HepG2 (cell line): ENCODE data around the gene ZNF284. TPM values are rescaled to one million over a fixed set of nuclear protein-coding genes. Genes with fewer than 3 reads are reported as not detected.

Experiments used
- AFF4 ChIP-seq: sonication (generic); formaldehyde crosslinking; IDR thresholded peaks from 2 replicates; pipeline ENCODE4 v1.4.0; 2020; ENCODE audit warnings: missing genetic modification reagents
- FOXC1 ChIP-seq: sonication (generic); formaldehyde crosslinking; IDR thresholded peaks from 2 replicates; pipeline ENCODE4 v1.8.0; 2022; ENCODE audit warnings: mild to moderate bottlenecking, missing genetic modification reagents, borderline replicate concordance
- HDAC2 ChIP-seq: sonication (generic); formaldehyde crosslinking; IDR thresholded peaks from 2 replicates; pipeline ENCODE4 v1.4.0; 2020; ENCODE audit warnings: missing genetic modification reagents
- KLF11 ChIP-seq: IDR thresholded peaks from 2 replicates; pipeline ENCODE4 v1.6.1; 2016; ENCODE audit warnings: missing compliant biosample characterization
- KLF12 ChIP-seq: sonication (generic); formaldehyde crosslinking; IDR thresholded peaks from 2 replicates; pipeline ENCODE4 v1.4.0; 2020; ENCODE audit warnings: missing genetic modification reagents, borderline replicate concordance
- PAF1 ChIP-seq: IDR thresholded peaks from 2 replicates; pipeline ENCODE4 v1.6.1; 2016; ENCODE audit warnings: missing genetic modification reagents, missing compliant biosample characterization
- SP140L ChIP-seq: sonication (generic); formaldehyde crosslinking; IDR thresholded peaks from 2 replicates; pipeline ENCODE4 v1.4.0; 2020; ENCODE audit warnings: missing genetic modification reagents, borderline replicate concordance
- THYN1 ChIP-seq: sonication (generic); formaldehyde crosslinking; IDR thresholded peaks from 2 replicates; pipeline ENCODE4 v1.8.1; 2023; ENCODE audit warnings: low read depth, mild to moderate bottlenecking, moderate library complexity, missing genetic modification reagents, borderline replicate concordance
- ZBTB8A ChIP-seq: sonication (generic); formaldehyde crosslinking; IDR thresholded peaks from 2 replicates; pipeline ENCODE4 v1.4.0; 2020; ENCODE audit warnings: mild to moderate bottlenecking, low read depth, missing genetic modification reagents, borderline replicate concordance
- ZFP36L1 ChIP-seq: sonication (generic); formaldehyde crosslinking; IDR thresholded peaks from 2 replicates; pipeline ENCODE4 v1.8.0; 2022; ENCODE audit warnings: mild to moderate bottlenecking, missing genetic modification reagents, moderate library complexity
- ZFP37 ChIP-seq: sonication (generic); formaldehyde crosslinking; IDR thresholded peaks from 2 replicates; pipeline ENCODE4 v1.4.0; 2020; ENCODE audit warnings: missing genetic modification reagents, borderline replicate concordance
- ZNF280D ChIP-seq: sonication (generic); formaldehyde crosslinking; IDR thresholded peaks from 2 replicates; pipeline ENCODE4 v1.5.1; 2020; ENCODE audit warnings: mild to moderate bottlenecking, missing genetic modification reagents
- ZNF616 ChIP-seq: sonication (generic); formaldehyde crosslinking; IDR thresholded peaks from 2 replicates; pipeline ENCODE4 v1.5.0; 2020; ENCODE audit warnings: low read depth, mild to moderate bottlenecking, missing genetic modification reagents
- ZNF768 ChIP-seq: sonication (generic); formaldehyde crosslinking; IDR thresholded peaks from 2 replicates; pipeline ENCODE4 v1.4.0; 2020; ENCODE audit warnings: missing genetic modification reagents
- ZNF773 ChIP-seq: sonication (generic); formaldehyde crosslinking; IDR thresholded peaks from 2 replicates; pipeline ENCODE4 v1.4.0; 2020; ENCODE audit warnings: missing genetic modification reagents, borderline replicate concordance
- polyA plus RNA-seq, 8 experiments: library from polyadenylated mRNA; depleted of rRNA in 3 of 8; stranded (reverse) in 7 of 8; unstranded in 1 of 8; fragments of >200 nt; fragmentation: Illumina TruSeq in 4 of 8; extraction: Trizol in 4 of 8; gene quantifications; 2 replicates each; pipeline versions ENCODE4 v1.2.1 to v1.2.3, GENCODE V29; 2011 to 2016; ENCODE audit warnings: low read depth in 4 of 8, missing spikeins in 1 of 8, mixed read lengths in 1 of 8; ENCODE audit not compliant: insufficient read depth in 1 of 8
- total RNA-seq, 5 experiments: library from RNA; depleted of rRNA; stranded (reverse); fragments of >200 nt; fragmentation: Illumina TruSeq; extraction: Trizol; gene quantifications; 2 replicates each; pipeline ENCODE4 v1.2.3, GENCODE V29; 2016; ENCODE audit warnings: low read depth in 1 of 5
- TF ChIP-seq, protein P1 (sequence below), 2 experiments: IDR thresholded peaks; 2 replicates each; pipeline ENCODE4 v1.6.1; 2011 to 2012; ENCODE audit warnings: low read length in 2 of 2, borderline replicate concordance in 1 of 2, low read depth in 1 of 2, mild to moderate bottlenecking in 1 of 2, moderate library complexity in 1 of 2

Gene ZNF284
- total and polyA plus RNA-seq, 2 of the 13 experiments (the other 11 are each of a cell fraction or from before 2014, with no cell fraction given) = 1.2 to 2.3 TPM

- TF ChIP-seq ZNF768 (CRISPR knock-in tag) = no peak
- no peak for TF ChIP-seq ZFP37 (CRISPR knock-in tag)
- TF ChIP-seq ZNF616 (CRISPR knock-in tag) = no peak
- TF ChIP-seq ZNF773 (CRISPR knock-in tag) = no peak
- TF ChIP-seq THYN1 (CRISPR knock-in tag) = no peak
- TF ChIP-seq SP140L = no peak
- TF ChIP-seq PAF1 (CRISPR knock-in tag) = no peak
- TF ChIP-seq KLF12 = 0 out of 2 replicates have a peak, but pooled peaks have one; percentile 72
- TF ChIP-seq, protein P1, sequence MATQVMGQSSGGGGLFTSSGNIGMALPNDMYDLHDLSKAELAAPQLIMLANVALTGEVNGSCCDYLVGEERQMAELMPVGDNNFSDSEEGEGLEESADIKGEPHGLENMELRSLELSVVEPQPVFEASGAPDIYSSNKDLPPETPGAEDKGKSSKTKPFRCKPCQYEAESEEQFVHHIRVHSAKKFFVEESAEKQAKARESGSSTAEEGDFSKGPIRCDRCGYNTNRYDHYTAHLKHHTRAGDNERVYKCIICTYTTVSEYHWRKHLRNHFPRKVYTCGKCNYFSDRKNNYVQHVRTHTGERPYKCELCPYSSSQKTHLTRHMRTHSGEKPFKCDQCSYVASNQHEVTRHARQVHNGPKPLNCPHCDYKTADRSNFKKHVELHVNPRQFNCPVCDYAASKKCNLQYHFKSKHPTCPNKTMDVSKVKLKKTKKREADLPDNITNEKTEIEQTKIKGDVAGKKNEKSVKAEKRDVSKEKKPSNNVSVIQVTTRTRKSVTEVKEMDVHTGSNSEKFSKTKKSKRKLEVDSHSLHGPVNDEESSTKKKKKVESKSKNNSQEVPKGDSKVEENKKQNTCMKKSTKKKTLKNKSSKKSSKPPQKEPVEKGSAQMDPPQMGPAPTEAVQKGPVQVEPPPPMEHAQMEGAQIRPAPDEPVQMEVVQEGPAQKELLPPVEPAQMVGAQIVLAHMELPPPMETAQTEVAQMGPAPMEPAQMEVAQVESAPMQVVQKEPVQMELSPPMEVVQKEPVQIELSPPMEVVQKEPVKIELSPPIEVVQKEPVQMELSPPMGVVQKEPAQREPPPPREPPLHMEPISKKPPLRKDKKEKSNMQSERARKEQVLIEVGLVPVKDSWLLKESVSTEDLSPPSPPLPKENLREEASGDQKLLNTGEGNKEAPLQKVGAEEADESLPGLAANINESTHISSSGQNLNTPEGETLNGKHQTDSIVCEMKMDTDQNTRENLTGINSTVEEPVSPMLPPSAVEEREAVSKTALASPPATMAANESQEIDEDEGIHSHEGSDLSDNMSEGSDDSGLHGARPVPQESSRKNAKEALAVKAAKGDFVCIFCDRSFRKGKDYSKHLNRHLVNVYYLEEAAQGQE (IDR thresholded peaks at IDR 0.05; ENCODE audit: borderline replicate concordance in 1 of 2, low read depth in 1 of 2, low read length in 2 of 2) = no peak
- TF ChIP-seq FOXC1 (CRISPR knock-in tag) = peak; percentile 58; the same call in 1 of the 2 replicates
- TF ChIP-seq ZFP36L1 (CRISPR knock-in tag) = no peak
- TF ChIP-seq ZNF280D (CRISPR knock-in tag) = no peak
- no peak for TF ChIP-seq KLF11 (CRISPR knock-in tag)
- no peak for TF ChIP-seq ZBTB8A (CRISPR knock-in tag)
- no peak for TF ChIP-seq AFF4 (CRISPR knock-in tag)
- TF ChIP-seq HDAC2 (CRISPR knock-in tag) = peak; percentile 33; the same call in 1 of the 2 replicates
These were observed 20.1 kb upstream of the ZNF284 start, which contains the start of gene ZNF223 (continued) for GRCh38 chr19:44051650-44052402.
